ENCODE measurements around the gene ATP4A. TPM values are rescaled to one million over a fixed set of nuclear protein-coding genes. Genes with fewer than 3 reads are reported as not detected.

ATP4A gene
- polyA plus RNA-seq, 4 donors: 0.05 TPM; not detected in 3

- DNase-seq (ENCODE audit: low read depth in 4 of 4, low spot score in 2 of 4): no peak
These were observed 33.9 kb downstream of the ATP4A start for GRCh38 chr19:35529241-35530218.

DNA sequence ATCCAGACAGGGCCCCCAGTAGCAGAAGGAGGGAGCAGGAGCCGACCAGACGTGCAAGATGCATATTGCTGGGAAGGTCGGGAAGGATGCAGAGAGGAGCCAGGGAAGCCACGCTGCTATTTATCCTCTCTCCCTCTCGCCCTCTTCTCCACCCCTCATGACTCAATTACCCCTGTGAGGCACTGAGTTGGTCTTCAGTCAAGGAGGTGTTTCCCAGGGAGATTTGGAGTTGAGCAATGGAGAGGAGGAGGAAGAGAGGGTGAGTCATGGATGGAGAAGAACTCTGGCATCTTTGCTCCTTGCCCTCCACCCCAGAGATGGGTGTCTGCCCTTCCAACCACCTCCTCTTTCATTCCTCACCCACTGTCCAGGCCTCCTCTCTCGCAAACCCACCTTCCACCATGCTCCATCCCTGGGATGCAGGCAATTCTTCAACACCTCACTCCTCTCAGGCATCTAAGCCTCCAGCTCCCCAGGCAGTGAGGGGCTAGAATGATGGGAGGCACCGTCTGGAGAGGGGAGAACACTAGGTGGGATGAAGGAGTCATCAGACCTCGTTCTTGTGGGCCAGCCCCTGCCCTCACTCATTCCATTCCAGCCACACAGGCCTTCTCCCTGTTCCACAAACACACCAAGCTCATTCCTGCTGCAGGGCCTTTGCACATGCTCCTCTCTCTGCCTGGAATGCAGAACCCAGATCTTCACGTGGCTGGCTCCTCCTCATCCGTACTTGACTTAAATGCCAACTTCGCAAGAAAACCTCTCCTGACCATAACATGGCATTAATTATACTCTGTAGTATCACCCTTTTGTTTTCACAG, 35.0 kb downstream of the ATP4A start, which contains the start of gene SBSN:
Gene SBSN (minus strand): TSS at position 94 of the 821 bp plus-strand sequence. CDS start 30 bp downstream, at position 64.
- no peak for DNase-seq (ENCODE audit: low read depth in 4 of 4, low spot score in 2 of 4)

DNA sequence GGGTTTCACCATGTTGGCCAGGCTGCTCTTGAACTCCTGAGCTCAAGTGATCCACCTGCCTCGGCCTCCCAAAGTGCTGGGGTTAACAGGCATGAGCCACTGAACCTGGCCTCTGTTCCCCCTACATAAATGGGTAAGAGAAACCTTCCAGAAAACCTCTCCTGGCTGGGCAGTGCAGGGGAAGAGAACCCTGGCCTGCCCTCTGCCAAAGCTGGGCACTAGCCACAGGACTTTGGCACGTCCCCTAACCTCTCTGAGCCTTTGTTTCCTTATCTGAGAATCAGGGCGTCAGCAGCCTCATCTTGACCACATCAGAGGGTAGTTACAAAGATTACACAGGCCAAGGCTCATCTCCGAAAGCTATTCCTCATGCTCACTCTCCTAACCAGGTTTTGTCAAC, 37.6 kb downstream of the ATP4A start:
- no peak for DNase-seq (ENCODE audit: low read depth in 4 of 4, low spot score in 2 of 4)

DNA sequence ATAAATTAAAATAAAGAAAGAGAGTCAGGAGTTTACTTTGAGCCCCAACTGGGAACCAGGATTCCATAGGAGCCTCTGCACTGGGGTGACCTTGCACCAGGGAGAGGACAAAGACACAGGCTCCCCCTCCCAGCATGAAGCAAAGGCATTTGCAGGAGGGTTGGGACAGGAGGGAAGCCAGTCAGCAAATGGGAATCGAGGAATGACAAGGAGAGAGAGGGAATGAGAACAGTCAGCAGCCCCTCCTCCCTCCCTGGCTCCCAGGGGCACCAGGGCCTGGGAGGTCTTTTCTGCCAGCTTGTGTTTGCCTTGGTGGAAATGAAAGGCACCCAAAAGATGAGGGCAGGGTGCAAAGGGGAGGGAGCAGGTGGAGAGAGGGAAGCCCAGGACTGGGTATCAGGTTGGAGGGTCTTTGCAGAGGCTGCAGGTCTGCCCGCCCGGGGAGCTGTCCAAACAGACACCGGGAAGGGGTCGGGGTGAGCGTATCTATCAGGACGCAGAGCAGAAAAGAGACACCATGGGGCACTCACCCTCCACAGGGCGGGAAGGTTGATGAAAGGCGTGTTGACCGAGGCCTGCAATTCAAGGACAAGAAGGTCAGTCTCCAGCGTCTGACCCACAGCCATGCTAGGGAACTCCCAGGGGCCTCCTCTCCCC, 39.1 kb downstream of the ATP4A start:
- no peak for DNase-seq (ENCODE audit: low read depth in 4 of 4, low spot score in 2 of 4)

- no peak for DNase-seq (ENCODE audit: low read depth in 4 of 4, low spot score in 2 of 4)
These were observed 40.6 kb downstream of the ATP4A start for GRCh38 chr19:35522745-35523327.

DNA sequence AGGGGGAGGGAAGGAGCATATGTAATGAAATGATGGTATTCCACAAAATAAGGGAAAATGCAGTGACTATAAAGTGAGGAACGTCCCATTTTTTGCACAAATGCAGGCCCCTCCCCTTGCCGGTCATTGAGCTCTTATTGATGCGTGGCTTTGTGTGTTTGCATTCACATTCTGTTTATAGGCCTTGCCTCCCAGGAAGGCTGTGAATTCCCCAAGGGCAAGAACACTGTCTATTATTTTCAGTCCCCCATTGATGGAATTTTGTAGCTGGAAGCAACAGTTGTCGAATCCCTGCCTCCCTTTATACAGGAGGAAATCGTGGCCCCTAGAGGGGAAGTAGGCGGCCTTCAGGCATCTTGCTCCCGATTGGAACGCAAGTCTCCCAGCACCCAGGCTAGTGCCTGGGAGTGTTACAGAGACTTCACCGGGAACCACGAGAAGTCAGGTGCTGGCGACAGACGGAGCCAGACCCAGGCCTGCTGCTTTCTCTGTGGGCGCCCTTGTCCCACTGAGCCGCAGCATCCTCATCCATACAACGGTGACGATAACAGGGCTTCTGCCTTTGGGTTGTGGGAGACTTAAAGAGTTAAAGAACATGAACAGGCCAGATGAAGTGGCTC, 42.2 kb downstream of the ATP4A start:
- no peak for DNase-seq (ENCODE audit: low read depth in 4 of 4, low spot score in 2 of 4)

- DNase-seq (ENCODE audit: low read depth in 4 of 4, low spot score in 2 of 4): no peak
These were observed 44.2 kb downstream of the ATP4A start for GRCh38 chr19:35519291-35519690.

DNA sequence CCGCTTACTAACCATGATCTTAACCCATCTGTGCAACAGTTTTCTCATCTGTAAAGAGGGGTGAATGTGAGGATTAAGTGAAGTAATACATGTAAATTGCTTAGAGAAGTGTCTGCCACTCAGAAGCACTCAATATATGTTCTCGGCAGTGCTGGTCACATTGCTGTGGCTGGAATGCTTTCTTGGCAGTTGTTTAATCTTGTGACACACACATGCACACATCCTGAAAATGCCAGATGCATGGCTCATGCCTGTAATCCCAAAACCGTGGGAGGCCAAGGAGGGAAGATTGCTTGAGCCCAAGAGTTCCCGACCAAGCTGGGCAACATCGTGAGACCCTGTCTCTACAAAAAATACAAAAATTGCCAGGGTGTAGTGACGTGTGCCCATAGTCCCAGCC, 45.1 kb downstream of the ATP4A start:
- DNase-seq (ENCODE audit: low read depth in 4 of 4, low spot score in 2 of 4): no peak

DNA sequence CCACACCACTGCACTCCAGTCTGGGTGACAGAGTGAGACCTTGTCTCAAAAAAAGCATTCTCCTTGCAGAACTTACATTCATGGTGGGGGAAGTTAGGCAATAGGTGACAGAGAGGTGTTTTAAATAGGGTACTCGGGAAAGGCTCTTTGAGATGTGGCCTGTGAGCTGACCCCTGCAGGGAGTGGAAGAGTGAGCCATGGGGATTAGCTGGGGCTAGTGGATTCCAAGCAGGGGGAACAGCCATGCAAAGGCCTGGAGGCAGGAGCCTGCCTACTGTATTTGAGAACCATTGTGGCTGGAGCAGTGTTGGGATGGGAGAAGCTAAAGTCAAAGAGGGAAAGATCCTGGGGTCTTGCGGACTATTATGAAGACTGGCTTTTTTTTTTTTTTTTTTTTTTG, 46.1 kb downstream of the ATP4A start:
- no peak for DNase-seq (ENCODE audit: low read depth in 4 of 4, low spot score in 2 of 4)

GRCh38 chr19:35516310-35516709, 47.1 kb downstream of the ATP4A start:
- no peak for DNase-seq (ENCODE audit: low read depth in 4 of 4, low spot score in 2 of 4)

- no peak for DNase-seq (ENCODE audit: low read depth in 4 of 4, low spot score in 2 of 4)
These were observed 49.1 kb downstream of the ATP4A start for GRCh38 chr19:35514282-35514809.

GRCh38 chr19:35513628-35514281, 49.7 kb downstream of the ATP4A start, which contains the start of gene DMKN:
TSS of gene DMKN (minus strand) at chr19:35513649. CDS start at chr19:35513475, 174 bp downstream.
- DNase-seq (ENCODE audit: low read depth in 4 of 4, low spot score in 2 of 4): no peak

- no peak for DNase-seq (ENCODE audit: low read depth in 4 of 4, low spot score in 2 of 4)
These were observed 50.4 kb downstream of the ATP4A start for GRCh38 chr19:35512831-35513627.

DNA sequence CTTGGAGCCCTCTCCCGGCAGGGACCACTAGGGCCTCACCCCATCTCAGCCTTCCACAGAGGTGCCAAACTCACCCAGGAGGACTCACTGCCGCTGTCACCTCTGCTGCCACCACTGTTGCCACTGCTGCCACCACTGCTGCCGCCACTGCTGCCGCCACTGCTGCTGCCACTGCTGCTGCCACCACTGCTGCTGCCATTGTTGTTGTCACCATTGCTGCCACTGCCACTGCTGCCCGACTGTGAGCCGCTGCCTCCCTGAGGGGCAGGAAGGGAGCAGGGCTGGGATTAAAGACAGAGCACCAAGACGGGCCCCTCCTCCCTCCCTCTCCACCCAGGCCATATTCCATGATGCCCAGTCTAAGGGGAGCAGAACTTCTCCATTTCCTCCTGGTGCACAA, 52.1 kb downstream of the ATP4A start:
- no peak for DNase-seq (ENCODE audit: low read depth in 4 of 4, low spot score in 2 of 4)

- no peak for DNase-seq (ENCODE audit: low read depth in 4 of 4, low spot score in 2 of 4)
These were observed 52.9 kb downstream of the ATP4A start for GRCh38 chr19:35510626-35510964.

- DNase-seq (ENCODE audit: low read depth in 4 of 4, low spot score in 2 of 4): peak; percentile 66 to 84 (median 73)
These were observed 53.4 kb downstream of the ATP4A start for GRCh38 chr19:35509861-35510625.

GRCh38 chr19:35509018-35509652, 54.3 kb downstream of the ATP4A start:
- no peak for DNase-seq (ENCODE audit: low read depth in 4 of 4, low spot score in 2 of 4)

Data from left renal cortex interstitium (tissue), 4 donors.